HG03103 (cell line): ENCODE data around the gene EIF3J.

Source experiments
- ATAC-seq: cut with Tn5 transposase; IDR thresholded peaks from one replicate; pipeline ENCODE4 v1.9.1; 2021; ENCODE audit warnings: low read depth; ENCODE audit not compliant: unreplicated experiment

EIF3J gene

GRCh38 chr15:44591326-44591725 is 54.4 kb downstream of the EIF3J start:
- ATAC-seq, result no peak

GRCh38 chr15:44593042-44593736 is 56.2 kb downstream of the EIF3J start:
- no peak for ATAC-seq

- ATAC-seq, result no peak
Observed at GRCh38 chr15:44595246-44595645, 58.3 kb downstream of the EIF3J start.

GRCh38 chr15:44595656-44596510 is 58.9 kb downstream of the EIF3J start:
- no peak for ATAC-seq

GRCh38 chr15:44596511-44597010 is 59.6 kb downstream of the EIF3J start:
- ATAC-seq, result no peak

- ATAC-seq, result no peak
Observed at GRCh38 chr15:44598066-44598465, 61.1 kb downstream of the EIF3J start.

- ATAC-seq, result no peak
Observed at GRCh38 chr15:44598892-44599291, 61.9 kb downstream of the EIF3J start.

GRCh38 chr15:44603126-44603525 is 66.2 kb downstream of the EIF3J start:
- no peak for ATAC-seq

GRCh38 chr15:44606740-44607139 is 69.8 kb downstream of the EIF3J start:
- no peak for ATAC-seq
